Measurements from ENCODE around the gene ZCCHC14. TPM values are rescaled to one million over a fixed set of nuclear protein-coding genes. Genes with fewer than 3 reads are reported as not detected.

The ZCCHC14 gene
- total RNA-seq, 2 donors from 2014 or later, result 10.6 to 18.0 TPM

DNA sequence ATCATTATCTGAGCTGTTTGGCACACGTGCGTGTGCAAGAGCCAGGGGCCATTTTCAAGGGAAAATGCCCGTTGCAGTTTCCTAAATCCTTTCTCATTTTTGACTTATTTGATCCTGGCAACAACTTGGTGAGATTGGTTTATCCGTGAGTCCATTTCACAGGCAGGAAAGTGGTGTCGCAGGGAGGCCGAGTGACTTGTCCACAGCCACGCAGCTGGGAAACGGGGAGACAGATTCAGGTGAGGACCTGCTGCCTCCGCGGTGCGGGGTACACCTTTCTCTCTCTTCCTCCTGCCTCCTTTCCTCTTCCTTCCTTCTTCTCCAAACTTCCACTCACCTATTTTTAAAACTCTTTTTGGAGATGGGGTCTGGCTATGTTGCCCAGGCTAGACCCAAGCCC is 46.3 kb upstream of the ZCCHC14 start:
- Histone ChIP-seq H3K27ac (no peak overlapping the region), H3K9me3 (no peaks in the 10 kb centered on the region), H3K36me3 (no peaks in the 10 kb centered on the region), H3K27me3 (no peaks in the 10 kb centered on the region), H3K4me1 (peaks cover 0 to 17% of the 10 kb centered on the region in 2 donors), H3K4me3 (no peak overlapping the region)
- DNase-seq (ENCODE audit: low spot score), result no peak
- TF ChIP-seq, protein P1, sequence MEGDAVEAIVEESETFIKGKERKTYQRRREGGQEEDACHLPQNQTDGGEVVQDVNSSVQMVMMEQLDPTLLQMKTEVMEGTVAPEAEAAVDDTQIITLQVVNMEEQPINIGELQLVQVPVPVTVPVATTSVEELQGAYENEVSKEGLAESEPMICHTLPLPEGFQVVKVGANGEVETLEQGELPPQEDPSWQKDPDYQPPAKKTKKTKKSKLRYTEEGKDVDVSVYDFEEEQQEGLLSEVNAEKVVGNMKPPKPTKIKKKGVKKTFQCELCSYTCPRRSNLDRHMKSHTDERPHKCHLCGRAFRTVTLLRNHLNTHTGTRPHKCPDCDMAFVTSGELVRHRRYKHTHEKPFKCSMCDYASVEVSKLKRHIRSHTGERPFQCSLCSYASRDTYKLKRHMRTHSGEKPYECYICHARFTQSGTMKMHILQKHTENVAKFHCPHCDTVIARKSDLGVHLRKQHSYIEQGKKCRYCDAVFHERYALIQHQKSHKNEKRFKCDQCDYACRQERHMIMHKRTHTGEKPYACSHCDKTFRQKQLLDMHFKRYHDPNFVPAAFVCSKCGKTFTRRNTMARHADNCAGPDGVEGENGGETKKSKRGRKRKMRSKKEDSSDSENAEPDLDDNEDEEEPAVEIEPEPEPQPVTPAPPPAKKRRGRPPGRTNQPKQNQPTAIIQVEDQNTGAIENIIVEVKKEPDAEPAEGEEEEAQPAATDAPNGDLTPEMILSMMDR (IDR thresholded peaks at IDR 0.05), result no peak

DNA sequence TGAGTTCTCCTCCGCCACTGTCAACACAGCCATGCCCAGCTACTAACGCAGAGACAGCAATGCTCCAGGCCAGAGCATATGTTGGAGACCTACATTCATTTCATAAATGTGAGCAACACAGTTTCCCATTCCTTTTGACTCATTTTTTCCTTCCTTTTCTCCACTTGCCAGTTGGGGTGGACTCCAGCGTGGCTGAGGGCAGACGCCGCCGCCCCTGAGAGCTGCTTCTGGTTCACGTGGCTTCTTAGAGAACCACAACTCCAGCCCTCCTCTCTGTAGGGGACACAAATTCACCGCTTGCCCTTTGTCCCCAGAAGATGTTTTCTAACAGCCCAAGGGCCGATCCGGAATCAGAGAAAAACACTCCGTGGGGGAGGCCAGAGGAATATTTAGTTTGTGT is 45.8 kb upstream of the ZCCHC14 start:
- H3K4me1 ChIP-seq, result peaks cover 0 to 17% of the 10 kb centered on the region in 2 donors
- H3K9me3 ChIP-seq, result no peaks in the 10 kb centered on the region
- H3K27ac ChIP-seq, result no peak overlapping the region
- H3K4me3 ChIP-seq, result no peak overlapping the region
- H3K27me3 ChIP-seq, result no peaks in the 10 kb centered on the region
- no peaks in the 10 kb centered on the region for H3K36me3 ChIP-seq
- TF ChIP-seq, protein P1 (IDR thresholded peaks at IDR 0.05), result no peak
- DNase-seq (ENCODE audit: low spot score), result no peak

DNA sequence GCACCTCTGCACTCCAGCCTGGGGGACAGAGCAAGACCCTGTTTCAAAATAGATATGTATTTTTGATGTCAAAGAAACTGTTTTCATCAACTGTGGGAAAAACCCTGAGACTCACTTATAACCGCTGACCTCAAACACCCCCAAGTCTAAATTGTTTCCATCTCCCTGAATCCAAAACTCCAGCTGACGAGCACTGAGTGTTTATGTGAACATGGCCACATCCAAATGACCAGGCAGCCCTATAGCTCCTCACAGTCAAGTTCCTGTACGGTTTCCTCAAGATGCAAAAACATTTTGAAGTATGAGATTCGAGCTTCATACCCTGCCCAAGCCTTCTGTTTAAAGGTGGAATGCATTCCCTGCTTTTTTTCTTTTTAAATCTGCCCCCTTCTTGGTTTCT is 45.3 kb upstream of the ZCCHC14 start:
- peaks cover 2 to 3% of the 10 kb centered on the region in 2 donors for H3K9me3 ChIP-seq
- peaks cover 0 to 17% of the 10 kb centered on the region in 2 donors for H3K4me1 ChIP-seq
- DNase-seq (ENCODE audit: low spot score), result no peak
- H3K27me3 ChIP-seq, result no peaks in the 10 kb centered on the region
- H3K4me3 ChIP-seq, result no peak overlapping the region
- H3K36me3 ChIP-seq, result no peaks in the 10 kb centered on the region
- TF ChIP-seq, protein P1 (IDR thresholded peaks at IDR 0.05), result no peak
- no peak overlapping the region for H3K27ac ChIP-seq

DNA sequence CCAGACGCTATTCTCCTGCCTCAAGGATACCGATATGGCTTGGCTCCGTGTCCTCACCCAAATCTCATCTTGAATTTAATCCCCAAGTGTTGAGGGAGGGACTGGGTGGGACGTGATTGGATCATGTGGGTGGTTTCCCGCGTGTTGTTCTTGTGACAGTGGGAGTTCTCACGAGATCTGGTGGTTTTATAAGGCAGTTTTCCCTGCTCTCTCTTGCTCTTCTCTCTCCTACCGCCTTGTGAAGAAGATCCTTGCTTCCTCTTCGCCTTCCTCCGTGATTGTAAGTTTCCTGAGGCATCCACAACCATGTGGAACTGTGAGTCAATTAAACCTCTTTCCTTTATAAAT is 43.9 kb upstream of the ZCCHC14 start:
- no peaks in the 10 kb centered on the region for H3K27me3 ChIP-seq
- TF ChIP-seq, protein P1 (IDR thresholded peaks at IDR 0.05), result no peak
- H3K4me3 ChIP-seq, result no peak overlapping the region

DNA sequence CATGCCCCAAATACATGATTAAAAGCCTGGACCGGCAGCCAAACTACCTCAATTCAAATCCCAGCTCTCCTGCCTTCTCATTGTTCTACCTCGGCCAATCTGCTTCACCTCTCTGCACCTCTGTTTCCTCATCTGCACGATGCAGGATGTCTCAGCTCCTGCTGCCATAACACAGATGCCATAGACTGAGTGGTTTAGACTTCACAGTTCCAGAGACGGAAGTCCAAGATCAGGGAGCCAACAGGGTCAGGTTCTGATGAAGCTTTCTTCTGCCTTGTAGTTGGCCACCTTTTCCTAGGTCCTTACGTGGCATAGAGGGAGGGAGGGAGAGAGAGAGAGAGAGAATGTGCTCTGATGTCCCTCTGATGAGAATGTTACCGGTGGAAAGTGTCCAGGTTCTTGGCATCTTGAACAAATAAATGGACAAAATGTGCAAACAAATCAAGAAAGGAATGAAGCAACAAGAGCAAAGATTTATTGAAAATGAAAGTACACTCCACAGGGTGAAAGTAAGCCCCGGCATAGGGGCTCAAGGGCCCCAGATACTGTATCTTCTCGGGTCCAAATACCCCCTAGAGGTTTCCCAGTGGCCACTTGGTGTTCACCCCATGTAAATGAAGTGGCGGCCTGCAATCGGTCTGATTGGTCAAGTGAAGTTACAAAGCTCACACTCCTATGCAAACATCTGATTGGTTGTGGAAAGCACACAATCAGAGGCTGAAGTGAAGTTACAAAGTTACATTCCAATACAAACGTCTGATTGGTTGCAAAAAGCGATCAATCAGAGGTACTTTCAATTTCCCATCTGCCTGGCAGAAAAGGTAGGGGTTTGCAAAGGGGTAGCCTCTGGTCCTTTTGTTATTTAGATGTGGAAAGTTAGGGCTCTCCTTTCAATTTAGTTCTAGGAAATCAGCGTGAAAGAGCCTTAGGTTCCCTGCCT is 43.3 kb upstream of the ZCCHC14 start:
- Histone ChIP-seq H3K9me3 (peaks cover 4 to 14% of the 10 kb centered on the region in 2 donors), H3K27me3 (no peaks in the 10 kb centered on the region)

More for the DNA sequence above, 43.9 kb upstream of the ZCCHC14 start:
- Histone ChIP-seq H3K27ac (no peak overlapping the region), H3K4me1 (peaks cover 0 to 13% of the 10 kb centered on the region in 2 donors), H3K9me3 (peaks cover 4 to 14% of the 10 kb centered on the region in 2 donors), H3K36me3 (no peaks in the 10 kb centered on the region)
- DNase-seq (ENCODE audit: low spot score), result no peak

More for the DNA sequence above, 43.3 kb upstream of the ZCCHC14 start:
- Histone ChIP-seq H3K27ac (no peak overlapping the region), H3K36me3 (no peaks in the 10 kb centered on the region), H3K4me3 (no peak overlapping the region), H3K4me1 (peaks cover 0 to 9% of the 10 kb centered on the region in 2 donors)
- TF ChIP-seq, protein P1 (IDR thresholded peaks at IDR 0.05), result no peak
- no peak for DNase-seq (ENCODE audit: low spot score)
